GM18498 (cell line): ENCODE data around the gene DHX57.
A peak's percentile ranks its signal among the peaks of the same experiment; 100 is the strongest.

Experiments
- ATAC-seq: cut with Tn5 transposase; IDR thresholded peaks from one replicate; pipeline ENCODE4 v1.9.1; 2021; ENCODE audit warnings: mild to moderate bottlenecking, moderate library complexity; ENCODE audit not compliant: unreplicated experiment

DHX57 gene, protein sequence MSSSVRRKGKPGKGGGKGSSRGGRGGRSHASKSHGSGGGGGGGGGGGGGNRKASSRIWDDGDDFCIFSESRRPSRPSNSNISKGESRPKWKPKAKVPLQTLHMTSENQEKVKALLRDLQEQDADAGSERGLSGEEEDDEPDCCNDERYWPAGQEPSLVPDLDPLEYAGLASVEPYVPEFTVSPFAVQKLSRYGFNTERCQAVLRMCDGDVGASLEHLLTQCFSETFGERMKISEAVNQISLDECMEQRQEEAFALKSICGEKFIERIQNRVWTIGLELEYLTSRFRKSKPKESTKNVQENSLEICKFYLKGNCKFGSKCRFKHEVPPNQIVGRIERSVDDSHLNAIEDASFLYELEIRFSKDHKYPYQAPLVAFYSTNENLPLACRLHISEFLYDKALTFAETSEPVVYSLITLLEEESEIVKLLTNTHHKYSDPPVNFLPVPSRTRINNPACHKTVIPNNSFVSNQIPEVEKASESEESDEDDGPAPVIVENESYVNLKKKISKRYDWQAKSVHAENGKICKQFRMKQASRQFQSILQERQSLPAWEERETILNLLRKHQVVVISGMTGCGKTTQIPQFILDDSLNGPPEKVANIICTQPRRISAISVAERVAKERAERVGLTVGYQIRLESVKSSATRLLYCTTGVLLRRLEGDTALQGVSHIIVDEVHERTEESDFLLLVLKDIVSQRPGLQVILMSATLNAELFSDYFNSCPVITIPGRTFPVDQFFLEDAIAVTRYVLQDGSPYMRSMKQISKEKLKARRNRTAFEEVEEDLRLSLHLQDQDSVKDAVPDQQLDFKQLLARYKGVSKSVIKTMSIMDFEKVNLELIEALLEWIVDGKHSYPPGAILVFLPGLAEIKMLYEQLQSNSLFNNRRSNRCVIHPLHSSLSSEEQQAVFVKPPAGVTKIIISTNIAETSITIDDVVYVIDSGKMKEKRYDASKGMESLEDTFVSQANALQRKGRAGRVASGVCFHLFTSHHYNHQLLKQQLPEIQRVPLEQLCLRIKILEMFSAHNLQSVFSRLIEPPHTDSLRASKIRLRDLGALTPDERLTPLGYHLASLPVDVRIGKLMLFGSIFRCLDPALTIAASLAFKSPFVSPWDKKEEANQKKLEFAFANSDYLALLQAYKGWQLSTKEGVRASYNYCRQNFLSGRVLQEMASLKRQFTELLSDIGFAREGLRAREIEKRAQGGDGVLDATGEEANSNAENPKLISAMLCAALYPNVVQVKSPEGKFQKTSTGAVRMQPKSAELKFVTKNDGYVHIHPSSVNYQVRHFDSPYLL (N-terminal part only)

DNA sequence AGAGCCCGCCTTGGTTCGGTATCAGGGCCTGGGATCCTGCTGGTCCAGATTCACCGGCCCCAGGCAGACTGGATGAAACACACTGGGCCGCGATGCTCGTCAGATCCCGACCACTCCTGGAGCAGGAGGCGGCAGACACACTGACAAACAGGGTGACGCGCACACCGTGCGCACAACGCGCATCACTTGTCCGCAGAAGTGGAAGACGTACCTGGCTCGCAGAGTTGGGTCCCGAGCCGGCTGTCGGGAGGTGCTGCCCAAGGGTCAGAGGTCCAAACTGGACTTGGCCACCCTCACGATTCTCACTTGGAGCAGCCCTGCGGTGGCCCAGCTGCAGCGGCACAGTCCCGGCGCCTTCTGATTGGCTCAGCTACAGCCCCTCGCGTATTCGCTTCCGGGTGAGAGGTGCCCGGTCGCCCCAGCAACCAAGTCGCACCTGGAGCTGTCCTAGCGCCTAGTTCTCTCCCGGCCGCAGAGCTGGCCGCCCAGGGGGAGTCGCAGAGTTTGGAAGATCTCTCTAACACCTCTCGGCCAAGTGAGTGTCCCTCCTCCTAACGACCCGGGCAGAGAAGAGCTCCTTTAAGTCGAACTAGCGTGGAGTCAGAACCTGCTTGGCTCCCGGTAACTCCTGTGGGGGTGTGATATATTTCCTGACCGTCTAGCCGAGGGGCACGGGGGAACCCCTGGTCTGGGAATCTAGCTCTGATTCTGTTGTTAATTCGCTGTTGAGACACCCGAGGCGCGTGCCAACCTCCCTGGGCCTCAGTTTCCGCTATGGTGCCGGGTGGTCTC is at the start of gene DHX57, which contains the start of gene MORN2:
Gene DHX57 (minus strand): TSS at position 359 of the 792 bp plus-strand sequence. CDS start 7,529 bp downstream, outside the sequence.
Gene MORN2 (plus strand): TSS at position 401 of the 792 bp plus-strand sequence.
- ATAC-seq, result peak; percentile 100

DNA sequence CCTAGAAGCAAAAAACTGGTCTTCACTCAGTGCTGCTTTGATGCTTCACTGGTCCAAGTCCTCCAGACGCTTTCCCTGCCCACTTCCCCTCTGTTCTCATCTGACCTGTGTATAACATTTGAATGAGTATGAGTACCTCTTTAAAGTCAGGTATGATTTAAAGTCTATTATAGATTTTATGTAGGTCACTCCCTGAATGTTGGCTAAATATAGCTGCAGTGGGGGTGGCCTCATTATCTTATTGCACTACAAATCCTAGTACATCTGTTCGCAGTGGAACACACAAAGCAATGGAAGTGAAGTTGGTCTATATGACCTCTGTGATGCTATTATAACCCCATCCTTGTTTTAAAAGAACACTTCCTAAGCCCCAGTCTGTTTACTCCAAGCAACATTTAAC is 47.2 kb upstream of the DHX57 start:
- no peak for ATAC-seq

DNA sequence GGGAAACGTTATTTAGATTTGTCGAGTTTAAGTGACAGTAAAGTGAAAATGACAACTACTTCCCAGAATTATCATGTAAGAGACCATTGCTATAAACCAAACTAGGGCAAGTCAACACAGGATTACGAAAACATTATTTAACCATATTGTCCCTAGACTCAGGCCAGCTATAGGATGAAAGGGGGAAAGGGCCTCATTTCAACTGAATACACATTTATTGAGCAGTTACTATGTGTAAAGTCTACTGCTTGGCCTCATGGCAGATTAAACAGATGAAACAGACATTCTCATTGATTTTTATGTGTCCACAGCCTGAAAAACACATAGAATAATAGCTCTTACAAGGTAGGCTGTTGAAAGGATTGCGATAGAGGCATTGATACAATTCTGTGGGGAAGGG is 46.7 kb upstream of the DHX57 start:
- ATAC-seq, result no peak

DNA sequence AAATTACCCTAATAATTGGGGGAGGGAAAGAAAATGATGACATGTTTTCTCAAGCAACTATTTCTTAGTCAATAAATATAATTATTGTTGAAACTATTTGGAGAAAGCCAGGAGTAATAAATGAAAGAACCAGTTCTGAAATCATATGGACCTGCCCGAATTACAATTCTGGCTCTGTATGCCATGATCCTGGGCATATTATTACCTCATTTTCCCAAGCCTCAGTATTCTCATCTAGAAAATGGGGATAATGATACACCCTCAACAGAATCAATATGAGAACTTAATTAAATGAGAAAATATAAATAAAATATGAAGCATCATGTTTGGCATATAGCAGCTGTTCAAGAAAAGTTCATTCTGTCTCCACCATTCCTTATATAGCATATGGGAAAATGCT is 36.9 kb upstream of the DHX57 start:
- no peak for ATAC-seq

DNA sequence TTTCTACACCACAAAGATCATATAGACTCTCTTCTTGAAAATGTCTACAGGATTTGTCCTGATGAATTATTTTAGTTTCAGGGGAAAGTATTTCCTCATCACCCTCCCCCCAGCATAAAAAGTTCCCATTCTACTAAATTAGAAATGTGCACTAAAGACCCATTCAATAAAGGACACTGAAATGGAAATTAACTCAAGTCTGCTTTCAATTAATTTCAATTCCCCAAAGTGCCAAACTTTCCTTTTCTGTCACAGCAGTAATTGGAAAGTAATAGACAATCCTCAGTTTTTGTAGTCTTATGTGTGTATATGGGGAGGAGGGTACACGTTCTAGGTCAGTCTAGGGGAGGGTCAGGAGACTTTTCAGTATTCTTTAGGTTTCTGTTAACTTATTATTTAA is 35.5 kb upstream of the DHX57 start:
- ATAC-seq, result no peak

DNA sequence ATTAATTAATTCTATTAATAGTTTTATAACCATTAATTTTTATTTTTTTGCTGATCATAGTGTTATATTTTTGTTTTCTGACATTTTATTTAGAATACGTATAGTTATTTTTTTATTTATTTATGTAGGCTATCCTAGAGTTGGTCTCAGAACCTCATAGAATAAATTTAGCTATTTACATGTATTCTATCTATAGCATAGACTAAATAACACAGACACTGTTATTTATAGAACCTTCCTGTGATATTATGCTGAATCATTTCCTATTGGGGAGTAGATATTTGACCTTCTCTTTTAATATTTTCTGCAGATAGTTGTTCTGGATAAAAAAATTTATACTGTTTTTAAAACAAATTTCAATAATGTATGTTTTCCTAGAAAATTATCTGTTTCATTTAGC is 34.1 kb upstream of the DHX57 start:
- no peak for ATAC-seq

DNA sequence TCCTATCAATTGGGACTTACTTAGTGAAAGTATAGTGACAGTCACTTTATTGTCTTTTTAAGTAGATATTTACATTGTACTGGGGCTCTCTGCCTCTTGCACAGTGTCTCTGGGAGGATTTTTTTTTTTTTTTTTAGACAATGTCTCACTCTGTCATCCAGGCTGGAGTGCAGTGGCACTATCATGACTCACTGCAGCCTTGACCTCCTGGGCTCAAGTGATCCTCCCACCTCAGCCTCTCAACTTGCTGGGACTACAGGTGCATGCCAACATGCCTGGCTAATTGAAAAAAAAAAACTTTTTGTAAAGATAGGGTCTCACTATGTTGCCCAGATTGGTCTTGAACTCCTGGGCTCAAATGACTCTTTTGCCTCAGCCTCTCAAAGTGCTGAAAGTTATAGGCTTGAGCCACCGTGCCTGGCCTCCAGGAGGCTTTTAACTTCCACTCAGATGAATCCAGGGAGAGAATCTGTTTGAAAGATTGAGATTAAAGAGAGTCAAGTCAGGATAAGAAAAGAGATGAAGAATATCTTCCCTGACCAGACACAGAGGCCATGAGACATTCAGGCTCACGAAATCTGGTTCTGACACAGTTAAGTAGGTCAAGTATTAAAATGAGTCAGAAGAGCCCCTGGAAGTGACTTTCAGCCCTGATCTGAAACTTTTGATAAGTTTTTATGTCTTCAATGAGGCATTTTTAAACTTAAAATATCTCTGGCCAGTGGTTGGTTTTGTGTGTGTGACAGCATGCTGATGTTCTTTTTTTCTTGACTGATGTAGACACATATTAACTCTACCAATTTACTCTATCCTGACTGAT is 32.2 kb upstream of the DHX57 start:
- ATAC-seq, result peak; percentile 90

DNA sequence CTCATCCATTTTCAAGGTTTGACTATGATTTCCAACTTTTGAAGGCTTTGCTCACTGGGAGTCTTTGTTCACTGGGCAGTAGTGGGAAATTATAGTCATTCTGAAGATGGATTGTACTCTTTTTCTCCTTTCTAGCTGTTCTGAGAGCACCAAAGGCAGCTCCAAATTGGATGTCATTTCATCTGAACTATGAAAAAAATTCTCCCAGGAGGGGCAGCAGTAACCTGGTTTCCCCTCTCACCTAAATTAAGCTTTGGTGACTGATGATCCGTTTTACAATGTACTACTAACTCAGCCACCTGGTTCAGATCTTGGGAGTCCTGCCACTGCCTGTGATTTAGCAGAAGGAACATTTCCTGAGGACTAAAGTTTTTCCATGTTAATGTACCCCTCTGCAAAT is 31.5 kb upstream of the DHX57 start:
- no peak for ATAC-seq

DNA sequence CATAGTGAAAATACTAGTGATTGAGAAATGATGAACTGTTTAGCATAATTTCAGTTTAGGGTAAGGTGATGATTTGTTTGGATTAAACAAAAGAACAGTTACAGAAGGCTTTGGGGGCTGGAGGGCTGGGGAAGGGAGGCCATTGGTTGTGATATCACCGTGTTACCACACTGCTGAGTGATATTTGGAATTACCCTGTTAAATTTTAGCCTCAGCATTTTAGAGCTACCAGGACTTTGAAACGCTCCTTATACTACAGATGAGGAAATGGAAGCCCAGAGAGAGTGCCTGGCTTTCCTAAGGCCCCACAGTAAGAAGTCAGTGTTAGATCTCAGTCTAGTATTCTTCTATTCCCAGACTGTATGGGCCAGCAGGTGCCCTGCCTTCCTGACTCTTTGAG is 29.5 kb upstream of the DHX57 start:
- no peak for ATAC-seq

DNA sequence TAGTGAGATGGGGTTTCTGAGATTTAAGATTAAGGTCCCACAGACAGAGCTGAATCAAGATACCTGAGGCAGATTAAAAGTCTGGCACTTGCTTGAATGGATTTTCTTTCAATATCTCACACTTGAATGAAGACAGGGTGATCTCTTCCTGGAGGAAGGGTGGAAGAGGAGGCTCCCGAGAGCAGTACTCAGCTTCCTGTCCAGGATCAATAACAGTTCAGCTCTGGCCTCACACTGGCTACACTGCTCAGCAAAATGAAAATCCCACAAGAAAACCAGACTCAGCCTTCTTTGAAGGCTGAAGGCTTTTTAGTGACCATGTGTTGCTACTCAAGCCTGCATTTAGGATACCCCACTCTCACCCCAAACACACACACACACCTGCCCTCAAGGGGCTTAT is 25.0 kb upstream of the DHX57 start:
- no peak for ATAC-seq

DNA sequence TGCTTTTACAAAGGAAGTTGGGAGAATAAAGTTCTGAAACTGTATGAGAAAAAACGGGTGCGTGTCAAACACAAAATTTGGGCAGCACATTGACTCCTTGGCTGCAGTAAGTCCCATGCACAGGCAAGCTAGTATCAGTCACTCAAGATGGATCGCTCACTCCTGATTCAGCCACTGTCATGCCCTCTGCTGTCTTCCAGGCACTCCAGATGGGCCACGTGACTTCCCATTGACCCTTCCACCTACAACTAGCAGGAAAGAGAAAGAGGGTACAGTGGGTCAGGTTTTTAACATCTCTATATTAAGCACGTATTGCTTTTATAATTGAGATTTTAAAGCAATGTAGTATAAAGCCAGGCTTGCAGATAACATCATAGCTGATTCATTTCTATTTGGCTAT is 22.5 kb upstream of the DHX57 start:
- no peak for ATAC-seq

DNA sequence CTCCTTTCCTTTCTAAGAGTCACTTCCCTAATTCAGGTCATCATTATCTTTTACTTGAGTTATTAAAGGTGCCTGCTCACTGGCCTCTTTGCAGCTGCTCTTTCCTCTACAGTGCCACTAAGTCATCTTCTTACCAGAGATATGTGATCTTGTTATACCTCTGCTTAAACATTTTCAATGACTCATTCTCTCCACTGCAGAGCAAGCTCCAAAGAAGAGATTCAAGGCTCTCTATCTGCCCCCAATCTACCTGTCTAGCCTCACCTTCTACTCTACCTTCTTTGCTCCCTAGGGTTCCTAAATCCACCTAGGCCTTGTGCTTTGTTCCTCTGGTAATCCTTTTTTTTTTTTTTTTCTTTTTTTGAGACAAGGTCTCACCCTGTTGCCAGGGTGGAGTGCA is 17.1 kb upstream of the DHX57 start:
- no peak for ATAC-seq

DNA sequence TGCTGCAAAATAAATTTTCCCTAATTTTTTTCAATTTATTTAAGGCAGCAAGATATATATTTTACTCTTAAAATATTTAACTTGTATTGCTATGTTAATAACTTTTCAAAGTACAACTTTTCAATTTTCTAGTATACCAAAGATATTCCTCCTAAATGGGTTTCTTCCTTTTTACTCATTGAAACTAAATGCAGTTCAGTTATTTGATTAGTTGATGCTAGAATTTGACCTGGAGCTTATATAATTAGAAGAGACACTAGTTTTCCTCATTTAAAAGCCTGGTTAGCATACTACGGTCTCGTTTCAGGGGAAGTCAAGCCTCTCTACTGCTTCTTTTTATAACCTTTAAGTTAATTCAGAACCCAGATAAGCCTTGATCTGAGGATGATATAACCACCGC is 13.8 kb upstream of the DHX57 start, which contains the start of gene ARHGEF33:
Gene ARHGEF33 (plus strand): TSS at position 301 of the 400 bp plus-strand sequence. CDS start 29,573 bp downstream, outside the sequence.
- ATAC-seq, result no peak

DNA sequence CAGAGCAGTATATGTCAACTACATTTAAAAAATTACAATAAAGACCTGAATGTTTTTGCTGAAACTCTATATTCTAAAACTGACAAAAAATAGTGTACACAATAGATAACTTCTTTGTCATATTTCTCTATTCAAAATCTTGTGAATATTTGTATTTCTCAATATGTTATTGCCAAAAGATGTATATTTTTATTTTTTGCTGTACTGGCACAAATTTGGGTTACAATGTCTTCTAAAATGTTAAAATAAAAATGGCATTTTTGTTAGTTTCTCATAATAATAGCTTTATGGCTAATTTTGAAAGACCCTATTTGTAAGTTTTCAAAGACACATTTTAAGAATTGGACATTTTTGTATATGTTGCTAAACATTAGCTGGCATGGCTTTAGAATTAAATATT is 13.3 kb upstream of the DHX57 start:
- ATAC-seq, result no peak

DNA sequence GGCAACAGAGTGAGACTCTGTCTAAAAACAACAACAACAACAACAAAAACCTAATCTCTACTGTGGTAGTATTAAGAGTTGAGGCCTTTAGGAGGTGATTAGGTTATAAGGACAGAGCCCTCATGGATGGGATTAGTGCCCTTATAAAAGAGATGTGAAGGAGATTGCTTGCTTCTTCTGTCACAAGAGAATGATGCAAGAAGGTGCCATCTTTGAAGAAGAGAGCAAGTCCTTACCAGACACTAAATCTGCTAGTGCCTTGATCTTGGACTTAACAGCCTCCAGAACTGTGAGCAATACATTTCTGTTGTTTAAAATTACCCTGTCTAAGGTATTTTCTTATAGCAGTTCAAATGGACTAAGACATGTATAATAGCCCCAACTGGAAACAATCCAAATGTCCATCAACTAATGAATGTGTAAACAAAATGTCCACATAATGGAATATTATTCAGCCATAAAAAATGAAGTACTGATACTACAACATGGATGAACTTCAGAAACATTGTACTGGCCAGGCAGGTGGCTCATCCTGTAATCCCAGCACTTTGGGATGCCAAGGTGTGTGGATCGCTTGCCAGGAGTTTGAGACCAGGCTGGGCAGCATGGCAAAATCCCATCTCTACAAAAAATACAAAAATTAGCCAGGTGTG is 12.3 kb upstream of the DHX57 start:
- no peak for ATAC-seq

DNA sequence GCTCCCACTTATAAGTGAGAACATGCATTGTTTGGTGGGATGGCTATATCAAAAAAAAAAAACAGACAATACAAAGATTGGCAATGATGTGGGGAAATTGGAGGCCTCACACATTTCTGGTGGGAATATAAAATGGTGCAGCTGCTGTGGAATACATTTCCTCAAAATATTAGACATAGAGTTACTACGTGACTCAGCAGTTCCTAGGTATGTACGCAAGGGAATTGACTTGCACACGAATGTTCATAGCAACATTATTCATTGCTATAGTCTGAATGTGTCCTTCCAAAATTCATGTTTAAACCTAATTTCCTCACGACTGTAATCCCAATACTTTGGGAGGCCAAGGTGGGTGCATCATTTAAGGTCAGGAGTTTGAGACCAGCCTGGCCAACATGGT is 11.6 kb upstream of the DHX57 start:
- ATAC-seq, result no peak

DNA sequence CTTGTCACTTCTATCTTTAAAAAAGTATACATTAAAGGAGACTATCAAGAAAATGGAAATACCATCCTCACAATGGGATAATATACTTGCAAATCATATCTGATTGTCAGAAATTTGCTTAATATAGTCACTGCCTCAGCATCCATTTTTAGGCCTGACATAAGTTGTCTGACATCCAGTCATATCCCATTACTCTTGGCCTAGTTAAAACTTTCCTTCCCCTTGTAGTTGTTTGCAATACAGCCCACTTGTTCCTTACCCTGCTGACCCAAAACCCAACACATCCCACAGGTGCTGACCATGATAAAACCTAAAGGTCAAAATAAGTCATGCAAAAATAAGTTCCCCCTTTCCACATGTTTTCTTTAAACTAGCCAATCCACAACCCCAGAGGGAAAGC is 10.3 kb upstream of the DHX57 start:
- no peak for ATAC-seq

DNA sequence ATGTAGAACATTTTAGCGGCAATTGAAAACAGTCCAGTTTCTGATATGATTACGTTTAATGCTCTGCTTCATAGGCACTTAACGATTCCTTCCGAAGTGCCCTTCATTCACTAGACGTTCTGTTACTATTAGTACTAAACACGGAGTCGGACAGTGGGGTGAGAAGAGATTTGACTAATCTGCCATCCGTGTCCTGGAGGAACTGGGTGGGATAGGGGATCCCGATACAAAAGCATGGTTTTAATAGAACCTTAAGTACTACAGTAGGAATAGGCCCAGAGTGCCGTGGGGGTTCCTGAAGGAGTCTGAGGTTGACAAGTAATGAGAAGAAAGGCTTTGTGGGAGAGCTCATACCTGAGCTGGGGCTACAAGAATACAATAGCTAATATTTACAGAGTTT is 673 bp upstream of the DHX57 start:
- no peak for ATAC-seq

DNA sequence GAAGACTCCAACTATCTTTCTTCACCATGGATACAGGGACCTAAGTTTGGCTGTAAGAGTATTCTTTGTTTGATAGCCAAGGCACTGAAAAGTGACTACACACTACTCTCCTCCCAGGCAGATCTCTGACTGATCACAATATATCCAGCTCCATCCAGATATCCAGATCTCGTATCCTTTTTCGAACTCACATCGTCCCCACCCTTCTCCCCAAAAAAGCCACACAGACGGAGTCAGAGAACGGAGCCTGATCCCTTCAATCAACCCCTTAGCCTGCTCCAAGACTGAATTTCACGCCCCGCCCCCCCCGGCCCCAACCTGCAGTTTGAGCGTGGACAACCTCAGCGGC is 533 bp downstream of the DHX57 start:
- peak; percentile 1 for ATAC-seq
